ENCODE measurements around the gene CBX2.
A peak's percentile ranks its signal among the peaks of the same experiment; 100 is the strongest.

Gene CBX2

DNA sequence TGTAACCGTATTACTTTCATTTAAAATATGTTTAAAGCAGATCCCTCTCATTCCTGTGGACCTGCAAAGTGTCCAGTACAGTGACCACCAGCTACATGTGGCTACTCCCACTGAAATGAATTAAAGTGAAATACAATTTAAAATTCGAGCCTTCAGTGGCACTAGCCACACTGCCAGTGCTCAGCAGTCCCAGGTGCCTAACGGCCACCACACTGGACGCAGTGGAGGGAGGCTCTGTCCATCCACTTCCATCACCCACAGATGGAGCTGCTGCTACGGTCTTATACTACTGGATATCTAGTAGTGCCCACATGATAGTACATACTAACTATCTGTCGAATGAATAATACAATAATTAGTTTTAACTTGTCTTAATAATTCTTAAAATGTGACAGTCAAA, 2.3 kb upstream of the CBX2 start:
- Mint-ChIP-seq H3K36me3 (peaks cover 7% of the 10 kb centered on the region), H3K4me1 (peaks cover 6% of the 10 kb centered on the region), H3K9me3 (no peaks in the 10 kb centered on the region), H3K27ac (no peak overlapping the region), H3K4me3 (no peak overlapping the region)
- ATAC-seq = no peak
- no peak for DNase-seq (ENCODE audit: low spot score in 2 of 2)

DNA sequence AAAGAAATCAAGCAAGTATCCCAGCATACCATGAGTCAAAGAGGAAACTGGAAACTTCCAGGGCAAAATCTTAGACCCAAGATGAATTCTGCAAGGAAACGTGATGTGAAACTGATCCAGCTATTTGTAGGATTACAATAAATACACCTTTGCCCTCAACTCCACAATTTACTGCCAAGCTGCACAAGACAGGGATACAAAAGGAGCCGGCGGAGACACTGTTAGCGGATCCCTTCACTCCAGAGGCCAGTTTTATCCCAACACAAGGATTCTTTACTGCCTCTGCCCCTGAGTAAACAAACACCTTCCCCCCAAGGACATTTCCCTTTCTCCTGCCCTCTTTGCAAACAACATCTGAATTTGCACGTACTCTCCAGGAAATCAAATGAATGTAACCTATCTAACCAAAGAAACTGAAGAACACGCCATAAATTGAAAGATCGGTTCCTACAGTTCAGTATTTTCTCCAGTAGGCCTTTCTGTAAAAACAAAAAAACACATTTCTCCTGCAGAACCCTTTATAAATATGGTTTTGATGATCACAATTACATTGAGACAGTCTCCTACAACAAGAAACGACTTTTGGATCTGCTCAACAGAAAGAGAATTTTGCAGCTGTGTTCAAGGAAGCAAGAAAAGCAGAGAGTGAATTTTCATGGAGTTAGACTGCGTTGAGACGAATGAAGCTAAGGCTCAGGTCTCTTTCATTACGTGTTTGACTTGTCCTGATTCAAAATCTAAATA, 1.4 kb upstream of the CBX2 start:
- ATAC-seq (no peak), DNase-seq (ENCODE audit: low spot score in 2 of 2) (no peak)
- Mint-ChIP-seq H3K9me3 (no peaks in the 10 kb centered on the region), H3K4me1 (peaks cover 6% of the 10 kb centered on the region), H3K4me3 (peak overlapping the region; percentile 53), H3K27ac (no peak overlapping the region), H3K36me3 (peaks cover 7% of the 10 kb centered on the region)

DNA sequence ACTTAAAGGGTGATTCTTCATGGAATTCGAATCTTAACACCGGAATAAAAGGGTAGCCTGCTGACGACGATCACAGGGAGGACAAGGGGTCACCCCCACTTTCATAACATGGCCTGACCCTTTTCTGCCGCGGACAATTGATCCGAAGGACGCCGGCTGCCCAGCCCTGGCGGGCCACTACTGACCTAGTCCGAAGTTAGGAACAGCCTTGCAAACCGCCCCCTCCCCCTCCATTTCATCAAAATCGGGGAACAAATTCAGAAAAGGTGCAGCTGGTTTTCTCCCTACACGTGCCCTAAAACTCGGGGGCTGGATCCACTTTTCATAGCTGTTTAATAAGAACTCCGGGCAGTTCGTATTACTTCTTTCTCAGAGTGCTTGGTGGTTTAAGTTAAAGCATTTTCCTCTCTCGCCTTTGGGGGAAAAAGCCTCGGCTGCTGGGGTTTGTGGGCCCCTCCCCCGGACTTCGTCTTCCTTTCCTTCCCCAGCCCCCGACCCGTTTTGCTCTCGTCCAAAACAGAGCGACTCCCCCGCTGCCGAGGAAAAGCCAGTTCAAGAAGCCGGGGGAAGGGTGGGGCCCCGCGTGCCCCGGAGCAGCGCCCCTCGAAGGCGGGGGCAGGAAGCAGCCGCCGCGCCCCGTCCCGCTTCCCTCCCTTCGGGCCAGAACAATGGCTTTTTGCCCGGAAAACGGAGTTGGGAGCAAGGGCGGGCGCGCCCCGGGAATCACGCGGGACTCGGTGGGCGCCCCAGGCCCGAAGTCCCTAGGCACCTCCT, 641 bp upstream of the CBX2 start:
- Mint-ChIP-seq H3K36me3 (peaks cover 7% of the 10 kb centered on the region), H3K4me1 (peaks cover 6% of the 10 kb centered on the region), H3K27ac (no peak overlapping the region), H3K9me3 (no peaks in the 10 kb centered on the region), H3K4me3 (peak overlapping the region; percentile 53)
- DNase-seq (ENCODE audit: low spot score in 2 of 2) = peak in 1 of 2 donors; percentile 66
- ATAC-seq = peak; percentile 34

DNA sequence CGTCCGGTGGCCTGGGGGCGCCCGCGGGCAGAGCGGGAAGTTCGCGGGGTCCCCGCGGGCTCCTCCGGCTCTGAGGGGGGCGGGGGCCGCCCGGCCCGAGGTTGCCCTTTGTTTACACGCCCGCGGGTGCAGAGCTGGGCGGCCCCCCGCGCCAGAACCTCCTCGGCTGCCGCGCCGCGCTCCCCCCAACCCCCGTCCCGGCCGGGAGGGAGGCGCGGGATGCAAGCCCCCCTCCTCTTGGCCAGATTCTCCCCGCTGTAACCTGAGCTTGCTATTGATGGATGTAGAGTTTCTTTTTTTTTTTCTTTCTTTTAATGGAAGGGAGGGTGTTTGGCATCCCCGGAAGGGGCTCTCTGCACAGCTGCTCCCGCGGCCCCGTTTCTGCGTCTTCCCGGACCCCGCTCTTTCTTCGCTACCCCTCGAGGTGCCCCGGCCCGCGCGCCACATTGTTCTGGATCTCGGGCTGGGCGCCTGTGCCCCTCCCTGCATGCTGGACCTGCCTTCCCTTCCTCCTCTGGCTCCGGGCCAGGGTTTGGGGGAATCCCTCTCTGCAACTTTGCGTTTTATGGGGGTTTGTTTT, 646 bp downstream of the CBX2 start:
- Mint-ChIP-seq H3K4me3 (peak overlapping the region; percentile 78), H3K9me3 (no peaks in the 10 kb centered on the region), H3K27ac (no peak overlapping the region), H3K36me3 (peaks cover 7% of the 10 kb centered on the region), H3K4me1 (peaks cover 6% of the 10 kb centered on the region)
- DNase-seq (ENCODE audit: low spot score in 2 of 2) = no peak
- peak; percentile 9 for ATAC-seq

DNA sequence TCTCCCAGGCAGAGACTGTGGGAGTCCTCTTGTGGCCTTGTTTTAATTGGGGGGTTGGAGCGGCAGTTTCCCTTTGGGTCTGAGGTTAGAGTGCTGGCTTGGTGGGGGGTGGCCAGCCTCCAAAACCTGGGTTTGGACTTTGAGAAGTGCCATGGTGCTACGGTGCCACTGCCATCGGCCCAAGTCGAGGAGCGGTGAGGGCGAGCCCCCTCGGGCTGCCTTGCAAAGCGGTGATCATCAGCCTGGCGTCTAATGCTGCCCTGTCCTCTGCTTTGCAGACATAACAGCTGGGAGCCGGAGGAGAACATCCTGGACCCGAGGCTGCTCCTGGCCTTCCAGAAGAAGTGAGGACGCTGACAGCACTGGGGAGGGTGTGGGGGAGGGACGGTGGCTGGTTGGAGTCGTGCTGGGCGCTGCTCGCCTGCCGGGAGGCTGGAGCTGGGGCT, 1.2 kb downstream of the CBX2 start:
- H3K27ac Mint-ChIP-seq = no peak overlapping the region
- DNase-seq (ENCODE audit: low spot score in 2 of 2) (no peak), ATAC-seq (no peak)
- peak overlapping the region; percentile 78 for H3K4me3 Mint-ChIP-seq
- H3K4me1 Mint-ChIP-seq = peaks cover 6% of the 10 kb centered on the region
- peaks cover 7% of the 10 kb centered on the region for H3K36me3 Mint-ChIP-seq
- H3K9me3 Mint-ChIP-seq = no peaks in the 10 kb centered on the region

DNA sequence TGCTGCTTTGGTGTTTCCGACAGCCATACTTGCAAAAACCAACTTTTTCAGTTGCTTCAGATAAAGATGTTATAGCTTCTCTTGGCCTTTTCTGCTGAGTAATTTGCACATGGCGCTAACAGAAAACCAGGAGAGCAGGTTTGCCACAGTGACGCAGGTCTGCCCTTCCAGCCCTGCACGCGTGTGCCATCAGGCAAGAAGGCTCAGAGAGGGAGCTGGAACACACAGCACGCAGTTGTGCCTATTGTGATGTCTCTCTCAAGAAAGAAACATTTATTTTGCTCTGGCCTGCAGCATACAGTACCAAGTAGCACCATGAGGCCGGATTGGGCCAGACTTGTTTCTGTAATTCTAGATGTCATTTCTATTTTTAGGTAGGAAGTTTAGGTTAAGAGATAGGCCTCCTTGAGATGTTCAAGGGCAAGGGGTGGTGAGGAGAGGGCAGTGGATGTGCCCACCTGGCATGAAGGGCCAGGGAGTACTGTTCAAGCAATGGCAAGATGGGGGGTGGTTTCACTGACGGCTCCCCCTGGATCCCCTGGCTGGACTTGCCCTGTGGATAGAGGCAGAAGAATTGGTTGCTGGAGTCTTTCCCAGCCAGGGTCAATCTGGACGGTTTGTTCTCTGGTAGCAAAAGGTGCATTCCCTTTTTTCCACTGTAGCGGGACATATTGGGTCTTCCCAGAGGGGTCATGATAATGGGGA, 1.9 kb downstream of the CBX2 start:
- Mint-ChIP-seq H3K4me3 (peak overlapping the region; percentile 78), H3K9me3 (no peaks in the 10 kb centered on the region), H3K4me1 (peaks cover 6% of the 10 kb centered on the region), H3K36me3 (peaks cover 7% of the 10 kb centered on the region), H3K27ac (no peak overlapping the region)
- no peak for DNase-seq (ENCODE audit: low spot score in 2 of 2)
- no peak for ATAC-seq

DNA sequence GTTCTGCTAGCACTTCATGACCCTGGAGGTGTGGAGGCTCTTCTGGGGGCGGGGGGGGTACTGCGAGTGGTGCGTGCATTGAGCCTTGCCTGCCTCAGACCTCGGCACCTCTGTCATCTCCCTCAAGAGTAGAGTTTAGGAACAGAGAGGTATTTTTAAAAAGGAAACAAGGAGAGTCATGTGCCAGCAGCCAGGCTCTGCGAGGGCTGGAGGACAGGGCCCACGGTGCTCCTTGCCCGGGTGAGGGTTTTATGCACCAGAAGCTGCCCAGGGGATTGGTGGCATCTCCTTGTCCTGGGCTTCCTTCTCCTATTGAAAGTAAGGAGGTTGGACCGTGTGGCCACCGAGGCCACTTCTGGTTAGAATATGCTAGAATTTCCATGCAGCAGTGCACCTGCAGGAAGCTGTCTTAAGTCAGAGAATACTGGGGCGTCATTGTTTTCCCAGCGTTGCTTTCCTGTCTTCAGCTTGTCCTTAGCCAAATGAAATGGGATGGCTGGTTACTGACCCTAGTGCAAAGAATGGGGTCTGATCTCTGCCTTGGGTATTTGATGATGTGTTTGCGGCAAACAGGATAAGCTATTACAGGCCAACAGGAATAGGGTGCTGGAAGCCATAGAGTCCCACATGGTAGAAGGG, 3.2 kb downstream of the CBX2 start:
- H3K27ac Mint-ChIP-seq = no peak overlapping the region
- ATAC-seq (no peak), DNase-seq (ENCODE audit: low spot score in 2 of 2) (no peak)
- no peaks in the 10 kb centered on the region for H3K9me3 Mint-ChIP-seq
- peaks cover 6% of the 10 kb centered on the region for H3K4me1 Mint-ChIP-seq
- no peak overlapping the region for H3K4me3 Mint-ChIP-seq
- peaks cover 7% of the 10 kb centered on the region for H3K36me3 Mint-ChIP-seq

DNA sequence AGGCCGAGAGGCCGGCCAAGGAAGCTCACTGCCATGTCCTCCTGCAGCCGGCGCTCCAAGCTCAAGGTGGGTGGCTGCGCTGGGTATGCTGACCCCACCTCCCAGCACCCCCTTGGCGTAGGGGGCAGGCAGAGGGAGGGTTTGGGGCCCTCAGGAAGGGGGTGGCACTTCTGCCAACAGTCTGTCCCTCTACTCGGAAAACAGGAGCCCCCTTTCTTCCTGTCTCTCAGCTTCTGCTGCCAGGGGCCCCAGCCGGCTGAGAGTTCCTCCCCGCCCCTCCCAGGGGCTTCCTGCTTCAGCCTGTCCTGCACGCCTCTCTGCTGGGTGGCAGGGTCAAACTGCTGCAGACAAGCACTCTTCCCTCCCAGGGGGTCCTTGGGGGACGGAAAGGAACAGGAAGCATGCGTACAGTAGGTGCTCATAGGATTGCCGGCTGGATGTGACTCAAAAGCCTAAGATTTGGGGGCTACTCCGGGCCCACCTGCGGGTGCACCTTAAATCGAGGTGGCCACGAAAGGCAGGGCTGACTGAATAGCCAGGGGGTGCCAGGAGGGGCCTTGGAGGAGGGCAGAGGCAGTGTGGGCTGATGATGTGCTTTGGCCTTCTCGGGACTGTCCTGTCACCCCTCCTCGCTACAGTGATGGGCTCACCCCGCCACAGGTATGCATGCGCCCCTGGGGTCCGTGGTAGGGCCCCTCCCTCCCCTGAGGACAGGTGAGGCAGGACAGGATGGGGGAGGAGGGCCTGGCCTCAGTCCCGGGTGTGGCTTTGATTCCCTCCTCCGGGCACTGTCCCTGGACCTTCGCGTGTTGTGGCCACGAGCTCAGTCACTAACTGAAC, 4.0 kb downstream of the CBX2 start:
- Mint-ChIP-seq H3K4me1 (peaks cover 6% of the 10 kb centered on the region), H3K27ac (no peak overlapping the region), H3K4me3 (no peak overlapping the region), H3K36me3 (peaks cover 7% of the 10 kb centered on the region), H3K9me3 (no peaks in the 10 kb centered on the region)
- no peak for ATAC-seq
- no peak for DNase-seq (ENCODE audit: low spot score in 2 of 2)

DNA sequence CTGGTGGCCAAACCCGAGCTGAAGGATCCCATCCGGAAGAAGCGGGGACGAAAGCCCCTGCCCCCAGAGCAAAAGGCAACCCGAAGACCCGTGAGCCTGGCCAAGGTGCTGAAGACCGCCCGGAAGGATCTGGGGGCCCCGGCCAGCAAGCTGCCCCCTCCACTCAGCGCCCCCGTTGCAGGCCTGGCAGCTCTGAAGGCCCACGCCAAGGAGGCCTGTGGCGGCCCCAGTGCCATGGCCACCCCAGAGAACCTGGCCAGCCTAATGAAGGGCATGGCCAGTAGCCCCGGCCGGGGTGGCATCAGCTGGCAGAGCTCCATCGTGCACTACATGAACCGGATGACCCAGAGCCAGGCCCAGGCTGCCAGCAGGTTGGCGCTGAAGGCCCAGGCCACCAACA, 5.9 kb downstream of the CBX2 start:
- peaks cover 1% of the 10 kb centered on the region for H3K36me3 Mint-ChIP-seq
- H3K27ac Mint-ChIP-seq = no peak overlapping the region
- H3K4me3 Mint-ChIP-seq = no peak overlapping the region
- DNase-seq (ENCODE audit: low spot score in 2 of 2) (no peak), ATAC-seq (no peak)
- H3K4me1 Mint-ChIP-seq = peaks cover 2% of the 10 kb centered on the region
- H3K9me3 Mint-ChIP-seq = no peaks in the 10 kb centered on the region

DNA sequence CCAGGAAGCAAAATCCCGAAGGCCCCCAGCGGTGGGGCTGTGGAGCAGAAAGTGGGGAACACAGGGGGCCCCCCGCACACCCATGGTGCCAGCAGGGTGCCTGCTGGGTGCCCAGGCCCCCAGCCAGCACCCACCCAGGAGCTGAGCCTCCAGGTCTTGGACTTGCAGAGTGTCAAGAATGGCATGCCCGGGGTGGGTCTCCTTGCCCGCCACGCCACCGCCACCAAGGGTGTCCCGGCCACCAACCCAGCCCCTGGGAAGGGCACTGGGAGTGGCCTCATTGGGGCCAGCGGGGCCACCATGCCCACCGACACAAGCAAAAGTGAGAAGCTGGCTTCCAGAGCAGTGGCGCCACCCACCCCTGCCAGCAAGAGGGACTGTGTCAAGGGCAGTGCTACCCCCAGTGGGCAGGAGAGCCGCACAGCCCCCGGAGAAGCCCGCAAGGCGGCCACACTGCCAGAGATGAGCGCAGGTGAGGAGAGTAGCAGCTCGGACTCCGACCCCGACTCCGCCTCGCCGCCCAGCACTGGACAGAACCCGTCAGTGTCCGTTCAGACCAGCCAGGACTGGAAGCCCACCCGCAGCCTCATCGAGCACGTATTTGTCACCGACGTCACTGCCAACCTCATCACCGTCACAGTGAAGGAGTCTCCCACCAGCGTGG, 6.5 kb downstream of the CBX2 start:
- H3K9me3 Mint-ChIP-seq = no peaks in the 10 kb centered on the region
- H3K27ac Mint-ChIP-seq = no peak overlapping the region
- no peak for ATAC-seq
- no peak overlapping the region for H3K4me3 Mint-ChIP-seq
- H3K4me1 Mint-ChIP-seq = no peaks in the 10 kb centered on the region
- no peaks in the 10 kb centered on the region for H3K36me3 Mint-ChIP-seq
- no peak for DNase-seq (ENCODE audit: low spot score in 2 of 2)

DNA sequence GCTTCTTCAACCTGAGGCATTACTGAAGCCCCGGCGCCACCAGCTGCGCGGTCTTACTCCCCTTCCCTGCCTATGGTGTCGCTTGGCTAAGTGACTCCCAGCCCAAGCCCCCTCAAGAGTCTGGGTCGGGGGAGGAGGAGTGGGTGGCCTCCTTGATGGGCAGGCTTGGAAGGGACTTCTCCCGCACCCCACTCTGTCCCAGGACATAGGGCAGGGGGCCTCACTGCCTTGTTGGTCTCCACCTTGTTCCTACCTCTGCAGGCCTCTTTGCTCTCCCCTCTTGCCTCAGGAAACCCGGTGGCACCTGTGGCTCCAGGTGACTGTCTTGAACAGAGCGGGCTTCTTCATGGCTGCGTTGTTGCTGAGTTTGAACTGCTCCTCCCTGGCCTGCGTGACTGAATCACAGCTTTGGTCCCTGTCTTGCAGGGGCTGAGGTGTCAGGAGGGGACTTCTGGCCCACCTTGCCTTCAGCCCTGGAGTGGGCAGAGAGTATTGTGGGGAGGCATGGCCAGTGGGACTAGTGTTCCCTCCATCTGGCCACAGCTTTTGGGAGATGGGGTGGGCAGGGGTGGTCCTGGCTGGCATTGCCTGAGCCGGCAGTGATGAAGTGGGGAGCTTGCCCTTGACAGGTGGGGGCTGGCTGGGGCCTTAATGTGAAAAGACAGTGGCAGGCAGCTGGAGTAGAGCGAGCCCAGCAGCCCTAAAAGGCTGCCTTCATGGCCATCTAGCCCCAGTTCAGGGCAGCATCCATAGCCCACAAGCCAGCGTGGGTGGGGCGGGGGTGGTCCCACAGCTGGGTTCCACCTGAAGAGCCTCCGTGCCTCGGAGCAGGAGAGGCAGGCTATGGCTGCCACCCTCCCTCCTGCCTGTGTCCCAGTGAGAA, 7.3 kb downstream of the CBX2 start:
- DNase-seq (ENCODE audit: low spot score in 2 of 2) = no peak
- no peak overlapping the region for H3K4me3 Mint-ChIP-seq
- H3K4me1 Mint-ChIP-seq = no peaks in the 10 kb centered on the region
- H3K27ac Mint-ChIP-seq = no peak overlapping the region
- H3K9me3 Mint-ChIP-seq = no peaks in the 10 kb centered on the region
- ATAC-seq = no peak
- H3K36me3 Mint-ChIP-seq = no peaks in the 10 kb centered on the region

DNA sequence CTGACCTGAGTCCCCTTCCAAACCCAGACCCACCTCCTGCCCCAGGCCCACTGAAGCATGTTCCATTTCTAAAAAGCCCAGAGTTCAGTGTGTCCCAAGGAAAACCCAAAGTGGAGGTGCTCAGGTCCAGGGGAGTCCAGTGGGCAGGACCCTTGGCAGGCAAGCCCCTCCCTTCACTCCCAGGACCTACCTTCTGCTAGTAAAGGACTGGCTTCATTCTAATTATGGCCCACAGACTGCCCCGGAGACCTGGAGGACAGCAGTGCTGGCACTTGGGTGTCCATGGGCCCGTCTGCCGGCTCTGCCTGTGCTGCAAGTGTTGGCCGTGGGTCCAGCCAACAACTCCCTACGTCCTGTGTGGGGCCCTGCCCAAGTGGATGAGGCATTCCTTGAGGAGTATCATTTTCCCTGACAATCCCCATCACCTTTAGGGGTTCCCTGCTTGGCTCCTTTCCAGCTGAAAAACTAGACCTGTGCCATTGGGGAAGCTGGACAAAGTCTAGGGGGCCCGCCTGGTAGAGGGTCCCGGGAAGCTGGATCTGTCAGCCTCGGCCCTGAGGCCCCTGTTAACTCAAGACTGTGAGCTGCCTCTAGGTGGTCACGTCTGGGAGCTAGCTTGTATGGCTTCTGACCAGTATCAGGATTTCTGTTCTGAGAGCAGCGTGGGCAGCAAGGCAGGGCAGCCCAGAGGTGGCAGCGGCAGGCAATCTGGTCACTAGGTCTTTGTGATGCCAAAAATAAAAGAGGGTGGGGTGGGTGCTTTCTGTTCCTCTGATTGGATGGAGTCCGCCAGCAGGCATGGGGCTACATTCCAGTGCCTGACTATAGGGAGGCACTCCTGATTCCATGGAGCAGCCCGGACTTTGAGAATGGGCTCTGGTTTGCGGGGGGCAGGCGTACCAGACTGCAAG, 8.2 kb downstream of the CBX2 start:
- H3K4me1 Mint-ChIP-seq = no peaks in the 10 kb centered on the region
- no peak overlapping the region for H3K27ac Mint-ChIP-seq
- DNase-seq (ENCODE audit: low spot score in 2 of 2) = no peak
- H3K4me3 Mint-ChIP-seq = no peak overlapping the region
- no peaks in the 10 kb centered on the region for H3K9me3 Mint-ChIP-seq
- no peaks in the 10 kb centered on the region for H3K36me3 Mint-ChIP-seq
- no peak for ATAC-seq

All from stimulated activated effector memory CD8-positive, alpha-beta T cell treated with anti-CD3 and anti-CD28 coated beads, Interleukin-12 subunit alpha, Interleukin-12 subunit beta, amount 100 ng/mL, for 72 hours (primary cell).